Activated T-cell treated with anti-CD3 and anti-CD28 coated beads, Interleukin-2, amount 50 U/mL, for 24 hours (primary cell): Measurements from ENCODE around the gene SASH3.
"Not testable (repeated sequence)": the region's sequence is repeated elsewhere in the genome, so short reads cannot be mapped to it uniquely, and the experiment has no call there.

Source experiments
- DNase-seq: peaks from one replicate; pipeline ENCODE4 v3.0.0-alpha.2; 2020
- H3K27ac Mint-ChIP-seq: 2 replicates; pipeline ENCODE4 v1.8.0; 2020; ENCODE audit warnings: mild to moderate bottlenecking, mixed read lengths
- H3K27me3 Mint-ChIP-seq: 2 replicates; pipeline ENCODE4 v1.8.0; 2020; ENCODE audit warnings: mixed read lengths
- H3K36me3 Mint-ChIP-seq: 2 replicates; pipeline ENCODE4 v1.8.0; 2020; ENCODE audit warnings: low read depth, mixed read lengths
- H3K4me1 Mint-ChIP-seq: 2 replicates; pipeline ENCODE4 v1.8.0; 2020; ENCODE audit warnings: low read depth, mixed read lengths
- H3K4me3 Mint-ChIP-seq: 2 replicates; pipeline ENCODE4 v1.8.0; 2020; ENCODE audit warnings: mild to moderate bottlenecking, moderate library complexity, mixed read lengths
- H3K9me3 Mint-ChIP-seq: 2 replicates; pipeline ENCODE4 v1.8.0; 2020; ENCODE audit warnings: mixed read lengths

The SASH3 gene

GRCh38 chrX:129779747-129780146 is at the start of gene SASH3:
Gene SASH3, plus strand, starts transcription at chrX:129779949. Its CDS starts 149 bp downstream, at chrX:129780098.
- H3K9me3 Mint-ChIP-seq: no peaks in the 10 kb centered on the region
- DNase-seq: peak; percentile 68
- no peaks in the 10 kb centered on the region for H3K27me3 Mint-ChIP-seq
- peak within 1 kb of the TSS; percentile 89 for H3K27ac Mint-ChIP-seq
- H3K36me3 Mint-ChIP-seq: peaks cover 47% of the 10 kb centered on the region
- peaks cover 76% of the 10 kb centered on the region for H3K4me1 Mint-ChIP-seq
- peak within 1 kb of the TSS; percentile 88 for H3K4me3 Mint-ChIP-seq

GRCh38 chrX:129731228-129731627 is 48.5 kb upstream of the SASH3 start:
- Mint-ChIP-seq H3K4me3 (no peak overlapping the region), H3K4me1 (peaks cover 15% of the 10 kb centered on the region), H3K27ac (no peak overlapping the region), H3K9me3 (no peaks in the 10 kb centered on the region), H3K27me3 (peaks cover 12% of the 10 kb centered on the region), H3K36me3 (no peaks in the 10 kb centered on the region)
- DNase-seq: no peak

GRCh38 chrX:129732857-129733256 is 46.9 kb upstream of the SASH3 start:
- H3K27ac Mint-ChIP-seq: no peak overlapping the region

GRCh38 chrX:129733335-129733734 is 46.4 kb upstream of the SASH3 start:
- H3K36me3 Mint-ChIP-seq: no peaks in the 10 kb centered on the region
- H3K27ac Mint-ChIP-seq: no peak overlapping the region
- H3K27me3 Mint-ChIP-seq: peaks cover 9% of the 10 kb centered on the region
- H3K4me3 Mint-ChIP-seq: no peak overlapping the region
- H3K4me1 Mint-ChIP-seq: peaks cover 31% of the 10 kb centered on the region
- no peaks in the 10 kb centered on the region for H3K9me3 Mint-ChIP-seq
- DNase-seq: no peak

More at GRCh38 chrX:129732857-129733256, 46.9 kb upstream of the SASH3 start:
- no peaks in the 10 kb centered on the region for H3K9me3 Mint-ChIP-seq
- peaks cover 26% of the 10 kb centered on the region for H3K4me1 Mint-ChIP-seq
- no peak for DNase-seq
- H3K36me3 Mint-ChIP-seq: no peaks in the 10 kb centered on the region
- H3K27me3 Mint-ChIP-seq: peaks cover 5% of the 10 kb centered on the region
- H3K4me3 Mint-ChIP-seq: no peak overlapping the region

GRCh38 chrX:129736491-129736890 is 43.3 kb upstream of the SASH3 start:
- no peak overlapping the region for H3K27ac Mint-ChIP-seq

GRCh38 chrX:129737916-129738315 is 41.8 kb upstream of the SASH3 start:
- Mint-ChIP-seq H3K27me3 (peaks cover 12% of the 10 kb centered on the region), H3K36me3 (no peaks in the 10 kb centered on the region), H3K9me3 (no peaks in the 10 kb centered on the region), H3K27ac (no peak overlapping the region), H3K4me3 (no peak overlapping the region), H3K4me1 (peaks cover 30% of the 10 kb centered on the region)
- no peak for DNase-seq

More at GRCh38 chrX:129736491-129736890, 43.3 kb upstream of the SASH3 start:
- no peak overlapping the region for H3K4me3 Mint-ChIP-seq
- DNase-seq: no peak
- peaks cover 12% of the 10 kb centered on the region for H3K27me3 Mint-ChIP-seq
- H3K4me1 Mint-ChIP-seq: peaks cover 25% of the 10 kb centered on the region
- H3K36me3 Mint-ChIP-seq: no peaks in the 10 kb centered on the region
- H3K9me3 Mint-ChIP-seq: no peaks in the 10 kb centered on the region

- no peak for DNase-seq
- Mint-ChIP-seq H3K27ac (peak within 1 kb of the TSS; percentile 28), H3K4me1 (peaks cover 35% of the 10 kb centered on the region), H3K4me3 (no peak within 1 kb of the TSS), H3K27me3 (peaks cover 13% of the 10 kb centered on the region), H3K9me3 (no peaks in the 10 kb centered on the region), H3K36me3 (no peaks in the 10 kb centered on the region)
Observed at GRCh38 chrX:129738466-129739308, 41.1 kb upstream of the SASH3 start, which contains the start of gene XPNPEP2. Gene XPNPEP2, plus strand, starts transcription at chrX:129738979. Its CDS starts 235 bp downstream, at chrX:129739214.

- H3K27me3 Mint-ChIP-seq: peaks cover 17% of the 10 kb centered on the region
- peaks cover 43% of the 10 kb centered on the region for H3K4me1 Mint-ChIP-seq
- no peaks in the 10 kb centered on the region for H3K36me3 Mint-ChIP-seq
- DNase-seq: no peak
- peak overlapping the region; percentile 28 for H3K27ac Mint-ChIP-seq
- H3K4me3 Mint-ChIP-seq: no peak overlapping the region
- H3K9me3 Mint-ChIP-seq: no peaks in the 10 kb centered on the region
Observed at GRCh38 chrX:129739578-129739977, 40.2 kb upstream of the SASH3 start.

GRCh38 chrX:129741880-129742758 is 37.6 kb upstream of the SASH3 start:
- Mint-ChIP-seq H3K4me1 (peaks cover 43% of the 10 kb centered on the region), H3K4me3 (no peak overlapping the region), H3K27ac (no peak overlapping the region), H3K27me3 (peaks cover 17% of the 10 kb centered on the region), H3K9me3 (no peaks in the 10 kb centered on the region), H3K36me3 (no peaks in the 10 kb centered on the region)
- no peak for DNase-seq

- H3K27ac Mint-ChIP-seq: peak overlapping the region; percentile 48
- not testable (repeated sequence) for DNase-seq, H3K4me3 Mint-ChIP-seq, H3K36me3 Mint-ChIP-seq, H3K9me3 Mint-ChIP-seq
- H3K4me1 Mint-ChIP-seq: peaks cover 40% of the 10 kb centered on the region
- peaks cover 17% of the 10 kb centered on the region for H3K27me3 Mint-ChIP-seq
Observed at GRCh38 chrX:129742759-129743152, 37.0 kb upstream of the SASH3 start.

- Mint-ChIP-seq H3K4me1 (peaks cover 33% of the 10 kb centered on the region), H3K27ac (no peak overlapping the region), H3K36me3 (no peaks in the 10 kb centered on the region)
Observed at GRCh38 chrX:129743821-129744220, 35.9 kb upstream of the SASH3 start.

GRCh38 chrX:129744861-129745321 is 34.9 kb upstream of the SASH3 start:
- peaks cover 33% of the 10 kb centered on the region for H3K4me1 Mint-ChIP-seq
- no peak overlapping the region for H3K27ac Mint-ChIP-seq
- H3K4me3 Mint-ChIP-seq: no peak overlapping the region
- no peaks in the 10 kb centered on the region for H3K36me3 Mint-ChIP-seq
- H3K9me3 Mint-ChIP-seq: no peaks in the 10 kb centered on the region
- H3K27me3 Mint-ChIP-seq: peaks cover 15% of the 10 kb centered on the region
- DNase-seq: no peak

More at GRCh38 chrX:129743821-129744220, 35.9 kb upstream of the SASH3 start:
- DNase-seq: no peak
- Mint-ChIP-seq H3K9me3 (no peaks in the 10 kb centered on the region), H3K27me3 (peaks cover 16% of the 10 kb centered on the region), H3K4me3 (no peak overlapping the region)

GRCh38 chrX:129746557-129747470 is 32.9 kb upstream of the SASH3 start:
- Mint-ChIP-seq H3K27ac (no peak overlapping the region), H3K9me3 (no peaks in the 10 kb centered on the region), H3K27me3 (peaks cover 15% of the 10 kb centered on the region), H3K4me1 (peaks cover 30% of the 10 kb centered on the region), H3K4me3 (no peak overlapping the region), H3K36me3 (no peaks in the 10 kb centered on the region)
- no peak for DNase-seq

GRCh38 chrX:129747533-129747932 is 32.2 kb upstream of the SASH3 start:
- DNase-seq: no peak
- Mint-ChIP-seq H3K27ac (no peak overlapping the region), H3K4me3 (no peak overlapping the region), H3K4me1 (peaks cover 28% of the 10 kb centered on the region), H3K27me3 (peaks cover 15% of the 10 kb centered on the region), H3K9me3 (no peaks in the 10 kb centered on the region), H3K36me3 (no peaks in the 10 kb centered on the region)
